Ecto neural progenitor cell (in vitro differentiated cells): ENCODE data around the gene TP53BP2.

Source experiments
- DNase-seq: peaks from one replicate; pipeline ENCODE4 v3.0.0-alpha.2; 2018; ENCODE audit warnings: low spot score

The TP53BP2 gene

DNA sequence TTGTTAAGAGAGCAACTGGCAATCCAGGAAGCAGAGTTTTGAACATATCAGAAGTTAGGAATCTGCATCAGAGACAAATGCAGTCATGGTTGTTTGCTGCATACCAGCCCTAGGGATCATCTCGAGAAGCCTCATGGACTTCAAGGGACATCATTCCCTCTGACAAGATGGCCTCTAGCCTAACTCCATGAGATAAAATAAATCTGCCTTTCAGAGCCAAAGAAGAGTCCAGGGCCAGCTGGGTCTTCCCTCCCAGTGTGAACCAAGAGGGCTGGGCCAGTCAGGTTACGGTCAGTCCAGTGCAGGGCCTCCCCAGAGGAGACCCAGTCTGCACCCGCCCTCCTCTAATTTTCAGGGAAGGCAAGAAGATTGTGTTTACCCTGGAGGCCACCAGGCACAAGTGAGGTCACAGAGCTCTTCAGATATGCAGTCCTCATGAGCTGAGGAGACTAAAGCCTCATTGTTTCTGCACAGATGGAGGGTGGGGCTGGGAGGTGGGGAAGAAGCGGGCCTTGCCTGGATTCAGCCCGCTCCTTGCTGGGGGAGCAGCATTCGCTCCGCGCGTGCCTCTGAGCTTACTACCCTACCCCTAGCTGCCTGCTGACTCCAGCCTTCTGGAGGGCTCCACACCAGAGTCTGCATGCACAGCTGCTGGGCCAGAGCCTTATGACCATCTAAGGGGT lies 80.6 kb downstream of the TP53BP2 start:
- DNase-seq: peak; percentile 65

DNA sequence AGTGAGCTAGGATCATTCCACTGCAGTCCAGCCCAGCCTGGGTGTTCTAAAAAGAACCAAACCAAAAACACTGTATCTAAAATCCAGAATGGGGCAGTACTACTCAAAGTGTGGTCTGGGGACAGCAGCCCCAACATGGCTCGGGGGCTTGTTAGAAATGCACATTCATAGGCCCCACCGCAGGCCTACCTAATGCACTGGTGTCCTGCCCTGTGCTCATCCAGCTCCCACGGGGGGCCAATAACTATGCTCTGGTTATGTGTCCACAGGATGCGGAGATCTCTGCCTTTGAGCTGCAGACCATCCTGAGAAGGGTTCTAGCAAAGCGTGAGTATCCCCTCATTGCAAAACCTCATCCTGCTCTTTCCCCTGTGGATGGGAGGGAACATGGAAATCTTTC lies 81.9 kb downstream of the TP53BP2 start:
- DNase-seq: no peak

DNA sequence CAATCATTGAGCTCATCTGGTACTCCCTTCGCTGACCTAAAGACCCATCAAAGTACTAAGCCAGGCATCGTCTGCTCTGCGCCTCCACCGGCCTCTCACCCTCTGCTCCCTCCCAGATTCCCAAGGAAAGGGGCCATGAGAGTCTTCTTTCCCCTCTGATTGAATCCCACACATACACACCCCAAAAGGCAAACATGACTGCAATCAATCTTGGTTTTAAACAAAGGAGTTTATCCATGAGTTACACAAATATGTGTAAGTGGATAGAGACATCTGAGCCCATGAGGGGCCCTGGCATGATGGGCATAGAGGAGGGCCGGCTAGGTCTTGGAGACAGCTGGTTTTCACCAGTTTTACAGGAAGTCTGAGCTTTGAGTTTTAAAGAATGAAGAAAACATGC lies 82.5 kb downstream of the TP53BP2 start:
- no peak for DNase-seq

DNA sequence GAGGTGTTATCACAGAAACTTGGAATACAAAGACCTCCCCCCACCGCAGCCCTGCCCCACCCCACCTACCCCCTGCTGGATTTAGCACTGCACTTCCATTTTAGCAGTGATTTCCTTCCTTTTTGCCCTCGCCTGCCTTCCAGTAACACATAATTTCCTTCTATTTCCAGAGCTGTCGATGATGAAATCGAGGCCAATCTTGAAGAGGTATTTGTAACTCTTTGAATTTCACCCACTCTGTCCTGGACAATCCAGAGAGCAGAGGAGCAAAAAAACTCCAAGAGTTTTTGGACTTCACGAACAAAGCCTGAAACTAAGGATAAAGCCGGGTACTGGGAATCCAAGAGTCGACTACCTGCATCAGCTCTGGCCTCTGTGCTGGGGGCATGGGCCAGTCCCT lies 84.3 kb downstream of the TP53BP2 start:
- no peak for DNase-seq

DNA sequence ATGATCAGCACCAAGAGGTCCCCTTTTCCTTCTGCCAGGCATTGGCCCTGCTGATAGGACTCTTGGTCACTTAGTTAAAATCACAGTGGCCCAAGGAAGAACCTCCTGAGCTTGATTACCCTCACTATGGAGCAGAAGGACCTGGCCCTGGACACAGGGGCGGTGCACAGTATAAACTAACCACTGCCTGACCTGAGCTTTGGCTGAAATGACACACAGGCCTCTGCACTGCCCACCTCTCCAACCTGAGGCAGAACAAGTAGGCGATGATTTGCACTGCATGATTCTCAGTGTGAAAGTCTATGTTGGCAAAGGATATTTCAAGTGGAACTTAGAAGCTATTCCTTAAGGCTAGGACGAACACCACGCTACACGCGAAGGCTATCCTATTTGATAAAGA lies 84.9 kb downstream of the TP53BP2 start:
- no peak for DNase-seq

DNA sequence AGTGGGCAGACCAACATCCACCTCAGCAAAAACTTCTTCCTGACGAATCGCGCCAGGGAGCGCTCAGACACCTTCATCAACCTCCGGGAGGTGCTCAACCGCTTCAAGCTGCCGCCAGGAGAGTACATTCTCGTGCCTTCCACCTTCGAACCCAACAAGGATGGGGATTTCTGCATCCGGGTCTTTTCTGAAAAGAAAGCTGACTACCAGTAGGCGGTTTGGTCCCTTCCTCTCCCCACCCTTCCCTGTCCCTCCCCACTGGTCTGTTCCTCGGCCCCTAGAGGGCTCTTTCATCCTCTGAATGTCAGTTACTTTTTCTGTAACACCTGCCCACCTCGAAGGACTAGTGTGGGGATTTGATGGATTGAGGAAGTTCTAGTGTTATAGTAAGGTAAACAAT lies 86.5 kb downstream of the TP53BP2 start:
- no peak for DNase-seq

DNA sequence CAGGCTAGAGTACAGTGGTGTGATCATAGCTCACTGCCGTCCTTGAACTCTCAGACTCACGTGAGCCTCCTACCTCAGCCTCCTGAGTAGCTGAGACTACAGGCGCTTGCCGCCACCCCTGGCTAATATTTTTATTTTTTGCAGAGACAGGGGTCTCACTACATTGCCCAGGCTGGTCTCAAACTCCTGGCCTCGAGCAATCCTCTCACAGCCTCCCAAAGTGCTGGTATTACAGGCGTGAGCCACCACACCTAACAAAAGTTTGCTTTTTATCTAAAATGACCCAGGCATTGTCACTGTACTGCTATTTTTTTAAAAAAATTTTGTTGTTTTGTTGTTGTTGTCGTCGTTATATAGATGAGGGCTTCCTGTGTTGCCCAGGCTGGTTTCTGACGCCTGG lies 87.0 kb downstream of the TP53BP2 start:
- no peak for DNase-seq

DNA sequence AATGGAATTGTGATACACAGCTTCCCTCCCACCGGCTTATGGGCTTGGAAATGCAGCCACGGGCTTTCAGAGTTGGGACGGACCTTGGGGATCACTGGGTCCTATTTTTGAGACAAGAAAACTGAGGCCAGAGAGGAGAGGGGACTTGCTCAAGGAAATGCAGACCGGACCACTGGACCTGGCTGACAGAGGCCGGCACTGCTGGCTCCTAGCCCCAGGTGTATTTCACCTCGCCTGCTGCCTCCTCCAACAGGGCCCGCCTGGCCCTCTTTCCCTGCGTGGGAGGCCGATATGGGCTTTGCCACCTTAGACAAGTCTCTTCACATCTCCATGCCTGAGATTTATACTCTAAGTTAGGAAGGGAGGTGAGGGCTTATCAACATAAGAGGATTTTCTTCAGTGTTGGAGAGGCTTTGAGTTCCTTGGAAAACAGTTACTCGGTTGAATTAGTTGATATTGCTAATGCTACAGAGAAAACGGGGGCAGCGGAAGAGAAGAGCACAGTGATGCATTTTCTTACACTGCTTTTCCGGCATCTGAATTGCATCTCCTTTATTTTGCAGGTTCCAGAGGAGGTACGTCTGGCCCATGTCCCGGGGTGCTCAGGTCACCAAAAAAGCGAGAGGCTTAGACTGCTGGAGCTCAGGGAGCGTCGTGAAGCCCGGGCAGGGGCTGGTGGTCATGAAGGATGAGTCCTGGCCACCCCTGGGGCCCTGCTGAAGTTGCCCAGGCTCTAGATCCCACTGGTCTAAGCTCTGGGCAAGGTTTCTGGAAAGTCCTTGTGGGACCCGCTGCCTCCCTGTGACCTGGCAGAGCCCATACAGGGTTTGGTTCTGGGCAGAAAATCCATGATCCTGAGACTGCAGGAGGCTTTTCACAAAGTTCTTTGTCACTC lies 88.7 kb downstream of the TP53BP2 start:
- no peak for DNase-seq

DNA sequence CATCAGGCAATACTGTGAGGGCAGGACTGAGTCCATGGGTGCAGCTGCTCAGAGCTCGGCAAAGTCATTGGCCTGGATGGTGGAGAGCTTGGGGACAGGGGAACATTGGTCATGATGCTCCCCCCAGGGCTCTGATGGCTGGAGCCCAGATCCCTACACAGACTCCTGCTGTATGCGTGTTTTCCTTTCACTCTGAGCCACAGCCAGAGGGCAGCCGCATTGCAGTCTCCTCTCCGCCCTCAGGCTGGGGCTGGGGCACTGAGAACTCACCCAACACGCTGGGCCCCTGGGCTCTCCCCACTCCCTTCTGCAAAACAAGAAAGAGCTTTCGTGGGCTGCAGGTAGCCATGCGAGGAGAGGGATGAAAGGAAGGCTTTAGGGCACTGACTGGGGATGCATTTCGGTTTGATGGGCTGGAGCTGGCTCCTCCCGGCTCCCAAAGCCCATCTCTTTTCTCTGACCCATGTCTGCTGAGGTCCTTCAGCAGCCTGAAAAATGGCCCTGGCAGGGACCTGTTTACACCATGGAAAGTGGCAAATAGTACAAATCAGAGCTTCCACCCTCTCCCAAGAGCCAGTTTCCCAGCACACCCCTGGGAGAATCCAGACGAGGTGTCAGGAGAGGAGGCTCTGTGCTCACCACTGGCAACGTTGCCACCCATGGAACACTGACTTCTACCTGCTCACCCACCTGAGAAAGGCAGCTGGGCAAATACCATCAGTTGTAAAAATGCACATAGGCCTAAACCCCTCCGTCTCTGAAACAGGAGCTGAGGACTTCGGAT lies 89.6 kb downstream of the TP53BP2 start:
- no peak for DNase-seq

DNA sequence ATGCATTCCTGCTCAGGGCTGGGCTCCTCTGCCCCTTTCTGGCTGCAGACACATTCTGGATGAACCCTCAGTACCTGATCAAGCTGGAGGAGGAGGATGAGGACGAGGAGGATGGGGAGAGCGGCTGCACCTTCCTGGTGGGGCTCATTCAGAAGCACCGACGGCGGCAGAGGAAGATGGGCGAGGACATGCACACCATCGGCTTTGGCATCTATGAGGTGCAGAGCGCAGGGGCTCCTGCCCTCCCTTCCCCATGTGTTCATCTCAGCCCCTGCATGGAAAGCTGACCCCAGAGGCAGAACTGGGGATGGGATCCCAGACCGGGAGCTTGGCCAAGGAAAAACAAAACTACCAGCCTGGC lies 90.3 kb downstream of the TP53BP2 start:
- no peak for DNase-seq

DNA sequence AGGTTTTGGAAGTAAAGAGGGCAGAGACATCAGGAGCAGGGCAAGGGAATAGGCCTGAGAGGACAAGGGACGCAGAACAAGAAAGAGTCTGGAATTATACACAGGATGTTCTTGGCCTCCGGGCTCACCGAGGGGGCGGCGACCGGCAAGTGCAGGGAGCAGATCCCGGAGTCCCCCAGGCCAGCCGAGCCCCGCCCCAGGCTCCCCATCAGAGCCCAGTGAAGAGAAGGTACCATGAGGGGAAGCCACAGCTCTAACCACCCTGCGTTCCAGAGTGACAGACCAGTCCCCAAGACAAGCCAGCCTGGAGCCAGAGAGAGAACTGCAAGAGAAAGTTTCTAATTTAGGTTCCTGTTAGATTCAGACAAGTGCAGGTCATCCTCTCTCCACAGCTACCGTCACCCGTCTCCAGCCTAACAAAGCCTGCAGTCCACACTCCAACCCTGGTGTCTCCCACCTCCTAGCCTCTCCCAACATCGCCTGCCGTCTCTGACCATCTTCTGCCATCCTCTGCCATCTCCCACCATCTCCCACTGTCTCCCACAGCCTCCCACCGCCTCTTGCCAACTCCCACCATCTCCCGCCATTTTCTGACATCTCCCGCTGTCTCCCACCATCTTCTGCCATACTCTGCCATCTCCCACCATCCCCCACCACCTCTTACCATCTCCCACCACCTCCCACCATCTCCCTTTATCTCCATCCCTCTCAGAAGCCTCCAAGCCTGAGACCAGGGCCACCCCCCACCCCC lies 90.9 kb downstream of the TP53BP2 start:
- DNase-seq: no peak

DNA sequence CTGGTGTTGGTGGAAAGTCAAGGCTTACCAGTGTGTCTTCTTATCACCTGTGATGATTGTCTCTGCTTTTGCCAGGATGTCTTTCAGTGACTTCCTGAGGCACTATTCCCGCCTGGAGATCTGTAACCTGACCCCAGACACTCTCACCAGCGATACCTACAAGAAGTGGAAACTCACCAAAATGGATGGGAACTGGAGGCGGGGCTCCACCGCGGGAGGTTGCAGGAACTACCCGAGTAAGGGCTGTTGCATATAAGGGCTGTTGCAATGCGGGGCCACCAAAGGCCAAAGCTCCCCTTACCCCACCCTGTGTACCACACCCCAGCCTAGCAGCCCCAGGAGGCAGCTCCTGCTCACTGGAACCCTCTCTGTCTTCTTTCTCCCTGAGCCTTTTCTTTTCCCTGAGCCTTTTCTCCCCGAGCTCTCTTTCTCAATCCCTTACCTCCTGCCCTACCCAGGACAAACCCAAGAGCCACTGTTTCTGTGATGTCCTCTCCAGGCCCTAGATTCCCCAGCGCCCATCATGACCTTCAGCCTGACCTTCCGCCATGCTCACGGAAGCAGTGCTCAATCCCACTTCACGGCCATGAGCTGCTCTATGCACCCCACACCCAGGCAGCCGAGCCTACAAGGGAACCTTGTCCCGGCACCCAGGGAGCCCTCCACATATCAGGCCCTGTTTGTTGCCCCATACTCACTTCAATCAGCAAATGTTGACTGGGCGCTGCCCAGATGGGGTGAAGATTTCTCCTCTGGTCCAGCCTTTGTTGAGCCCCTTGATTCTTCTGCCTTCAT lies 92.8 kb downstream of the TP53BP2 start:
- DNase-seq: no peak

DNA sequence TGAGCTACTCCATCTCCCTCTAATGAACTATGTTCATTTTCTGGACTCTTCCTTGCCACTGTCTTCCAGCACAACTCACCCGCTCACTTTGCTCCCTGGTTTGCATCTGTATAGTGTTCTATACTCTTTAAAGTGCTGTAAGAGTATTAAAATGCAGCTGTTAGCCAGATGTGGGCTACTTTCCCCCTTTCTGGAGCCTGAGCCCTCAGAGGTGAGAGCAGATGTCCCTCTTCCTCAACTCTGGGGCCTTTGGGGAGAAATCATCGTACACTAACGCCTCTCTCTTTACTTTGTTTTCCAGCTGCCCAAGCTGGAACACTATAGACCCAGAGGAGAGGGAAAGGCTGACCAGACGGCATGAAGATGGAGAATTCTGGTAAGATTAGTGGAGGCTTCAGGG lies 94.1 kb downstream of the TP53BP2 start:
- DNase-seq: no peak

DNA sequence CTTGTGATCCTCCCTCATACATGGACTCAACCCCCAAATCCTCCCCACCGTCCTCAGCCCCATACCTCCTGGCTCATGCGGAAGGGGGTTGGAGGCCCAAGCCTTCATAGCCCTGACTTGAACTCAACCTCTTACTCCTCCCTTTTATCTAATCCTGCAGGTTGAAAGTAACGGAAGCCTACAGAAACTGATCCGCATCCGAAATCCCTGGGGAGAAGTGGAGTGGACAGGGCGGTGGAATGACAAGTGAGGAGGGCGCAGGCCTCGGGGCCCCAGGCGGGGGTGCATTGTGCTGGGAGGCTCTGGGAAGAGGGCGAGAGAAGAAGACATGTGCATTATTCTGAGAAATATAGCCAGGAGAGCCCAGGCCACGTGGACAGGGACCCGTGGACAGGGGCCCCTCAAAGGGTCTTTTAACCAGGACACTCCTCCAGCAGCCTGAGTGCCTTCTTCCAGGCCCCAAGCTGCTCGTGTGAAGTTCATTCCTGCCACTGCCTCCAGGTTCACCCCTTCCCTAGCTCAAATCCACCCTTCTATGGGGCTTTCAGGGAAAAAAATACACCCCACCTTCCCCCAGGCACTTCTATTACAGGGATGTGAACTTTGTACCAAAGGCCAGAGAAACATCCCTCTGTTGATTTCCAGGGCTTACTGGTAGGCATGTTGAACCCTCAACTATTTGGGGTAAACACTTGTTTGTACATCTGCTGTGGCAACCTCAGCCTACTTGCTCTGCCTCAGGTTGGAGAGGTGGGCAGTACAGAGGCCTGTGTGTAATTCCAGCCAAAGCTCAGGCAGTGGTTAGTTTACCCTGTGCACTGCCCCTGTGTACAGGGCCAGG lies 94.8 kb downstream of the TP53BP2 start:
- DNase-seq: no peak

DNA sequence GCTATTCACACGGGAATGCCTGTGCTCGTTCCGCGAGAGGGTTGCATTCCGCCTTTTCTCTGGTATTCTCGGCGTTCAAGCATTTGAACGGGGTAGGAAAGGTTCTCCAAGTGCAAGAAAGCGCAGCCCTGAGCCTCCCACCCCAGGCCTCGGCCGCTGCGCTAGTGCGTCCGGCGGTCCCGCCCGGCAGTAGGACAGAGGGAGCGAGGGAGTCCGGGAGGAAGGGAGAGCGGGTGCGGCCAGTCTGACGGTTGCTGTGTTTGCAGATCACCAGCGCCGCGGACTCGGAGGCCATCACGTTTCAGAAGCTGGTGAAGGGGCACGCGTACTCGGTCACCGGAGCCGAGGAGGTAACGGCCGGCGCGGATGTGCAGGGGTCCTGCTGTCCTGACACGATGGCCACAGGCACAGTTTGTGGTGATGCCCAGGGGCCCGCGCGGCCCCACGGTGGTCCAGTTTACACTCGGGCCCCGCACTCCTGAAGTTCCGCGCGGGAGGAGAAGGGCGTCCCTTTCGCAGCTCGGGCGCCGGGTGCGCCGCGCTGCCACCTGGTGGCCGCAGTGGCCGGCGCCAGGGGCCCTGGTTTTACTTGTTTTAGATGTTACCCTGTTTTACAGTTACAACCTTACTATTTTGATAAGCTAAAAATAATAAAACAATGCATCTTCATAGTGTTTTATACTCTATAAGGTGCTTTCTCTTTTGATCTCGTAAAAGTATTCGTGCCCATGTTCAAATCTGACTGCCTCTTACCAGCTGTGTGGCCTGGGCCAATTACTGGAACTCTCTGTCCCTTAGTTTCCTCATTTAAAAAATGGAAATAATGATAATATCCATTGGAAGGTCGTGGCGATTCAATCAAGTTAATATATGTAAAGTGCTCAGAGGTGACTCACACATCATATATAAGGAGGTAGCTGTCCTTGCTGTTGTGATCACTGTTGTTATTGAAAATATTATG lies 96.7 kb downstream of the TP53BP2 start:
- DNase-seq: peak; percentile 79

DNA sequence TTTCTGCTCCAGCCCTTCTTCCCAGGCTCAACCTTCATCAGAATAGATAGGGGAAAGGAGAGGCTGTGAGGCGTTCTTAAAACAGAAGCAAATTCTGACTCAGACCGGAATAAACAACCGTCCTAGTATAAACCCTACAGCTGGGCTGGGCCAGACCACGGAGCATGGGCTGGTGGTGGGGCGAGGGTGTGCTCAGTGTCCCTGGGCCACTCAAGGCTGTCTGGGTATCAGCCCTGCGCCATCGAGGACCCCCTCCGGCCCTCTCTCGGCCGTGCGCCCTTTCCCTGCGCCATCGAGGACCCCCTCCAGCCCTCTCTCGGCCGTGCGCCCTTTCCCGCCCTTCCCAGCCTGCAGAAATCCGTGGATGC lies 97.4 kb downstream of the TP53BP2 start:
- DNase-seq: no peak

DNA sequence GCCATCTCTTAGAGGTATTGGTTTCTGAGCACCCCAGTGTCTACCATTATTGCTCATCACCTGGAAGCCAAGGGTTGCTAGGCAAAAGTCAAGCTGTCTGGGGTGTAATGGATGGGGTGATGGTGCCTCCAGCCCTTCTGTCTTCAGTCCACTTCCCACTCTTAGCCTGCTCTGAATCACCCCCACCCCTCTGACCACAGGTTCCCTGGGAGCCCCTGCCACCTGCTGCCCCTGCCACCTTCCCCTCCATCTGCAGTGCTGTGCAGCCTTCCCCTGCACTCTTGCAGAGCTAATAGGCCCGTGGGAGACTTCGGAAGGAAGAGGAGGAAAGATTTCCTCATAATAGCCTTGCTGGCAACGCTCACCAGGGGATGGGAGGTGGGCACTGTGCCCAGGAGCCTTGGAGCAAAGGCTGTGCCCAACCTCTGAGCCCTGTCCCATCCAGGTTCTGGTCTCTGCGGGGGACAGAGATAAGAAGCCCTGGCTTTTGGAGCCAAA lies 97.9 kb downstream of the TP53BP2 start:
- no peak for DNase-seq

DNA sequence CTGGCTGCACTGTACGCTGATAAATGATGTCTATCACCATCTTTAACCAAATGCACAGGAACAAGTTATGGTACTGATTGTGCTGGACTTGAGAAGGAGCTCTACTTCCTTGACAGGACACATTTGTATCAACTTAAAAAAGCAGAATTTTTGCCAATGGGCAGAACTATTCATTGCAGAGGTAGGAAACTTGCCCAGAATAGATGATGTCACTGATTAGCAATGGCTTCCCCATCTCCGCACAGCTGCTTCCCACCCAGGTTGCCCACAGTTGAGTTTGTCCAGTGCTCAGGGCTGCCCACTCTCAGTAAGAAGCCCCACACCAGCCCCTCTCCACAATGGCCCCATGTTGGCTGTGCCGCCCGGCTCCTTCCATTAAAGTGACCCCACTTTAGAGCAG lies 100.0 kb downstream of the TP53BP2 start:
- DNase-seq: no peak
